Neuronal stem cell (in vitro differentiated cells): ENCODE results near the gene AEBP2.
"Not testable (repeated sequence)": the region's sequence is repeated elsewhere in the genome, so short reads cannot be mapped to it uniquely, and the experiment has no call there.

Source experiments
- DNase-seq: peaks from one replicate; pipeline ENCODE4 v3.0.0-alpha.2; 2013; ENCODE audit warnings: low spot score
- H2AFZ ChIP-seq: one replicate; pipeline ENCODE4 v1.6.1; 2013; ENCODE audit warnings: mild to moderate bottlenecking, low read length, inconsistent platforms
- H2AK5ac ChIP-seq: 2 replicates; pipeline ENCODE4 v1.6.1; 2013; ENCODE audit warnings: low read depth, mild to moderate bottlenecking, inconsistent platforms, low read length, moderate library complexity, mixed read lengths
- H2BK120ac ChIP-seq: 2 replicates; pipeline ENCODE4 v1.6.1; 2013; ENCODE audit warnings: low read depth, mild to moderate bottlenecking, inconsistent platforms, low read length, moderate library complexity, mixed read lengths
- H2BK12ac ChIP-seq: one replicate; pipeline ENCODE4 v1.6.1; 2013; ENCODE audit warnings: low read length, inconsistent platforms
- H2BK15ac ChIP-seq: 2 replicates; pipeline ENCODE4 v1.6.1; 2013; ENCODE audit warnings: mild to moderate bottlenecking, low read length, inconsistent platforms, mixed read lengths
- H2BK5ac ChIP-seq: one replicate; pipeline ENCODE4 v1.6.1; 2013; ENCODE audit warnings: inconsistent platforms, mild to moderate bottlenecking, low read length, moderate library complexity
- H3K14ac ChIP-seq: one replicate; pipeline ENCODE4 v1.6.1; 2013; ENCODE audit warnings: low read length, inconsistent platforms
- H3K18ac ChIP-seq: 2 replicates; pipeline ENCODE4 v1.6.1; 2013; ENCODE audit warnings: low read length, inconsistent platforms
- H3K23ac ChIP-seq: 2 replicates; pipeline ENCODE4 v1.6.1; 2013; ENCODE audit warnings: low read depth, mild to moderate bottlenecking, mixed read lengths, low read length, inconsistent platforms; ENCODE audit not compliant: poor library complexity
- H3K27ac ChIP-seq: replicated peaks from 3 replicates; pipeline ENCODE4 v1.5.1; 2013; ENCODE audit warnings: low read length, inconsistent platforms
- H3K27me3 ChIP-seq, 3 experiments: 2 replicates each; pipeline ENCODE4 v1.6.1; 2013; ENCODE audit warnings: low read length in 3 of 3, mild to moderate bottlenecking in 2 of 3, inconsistent platforms in 1 of 3, low read depth in 1 of 3, mixed read lengths in 1 of 3, moderate library complexity in 1 of 3; ENCODE audit not compliant: control insufficient read depth in 3 of 3, insufficient read depth in 3 of 3
- H3K36me3 ChIP-seq, 2 donors: replicated peaks in 1 of 2; 2 replicates each; pipeline ENCODE4 v1.6.1; 2013; ENCODE audit warnings: low read length in 2 of 2; ENCODE audit not compliant: control insufficient read depth in 2 of 2, insufficient read depth in 2 of 2
- H3K4ac ChIP-seq: 2 replicates; pipeline ENCODE4 v1.6.1; 2013; ENCODE audit warnings: inconsistent platforms, mild to moderate bottlenecking, low read length, moderate library complexity
- H3K4me1 ChIP-seq, 2 donors: 1 replicate in 1 of 2; 2 replicates in 1 of 2; pipeline ENCODE4 v1.6.1; 2013; ENCODE audit warnings: low read length in 2 of 2, low read depth in 1 of 2; ENCODE audit not compliant: control insufficient read depth in 2 of 2, insufficient read depth in 1 of 2
- H3K4me2 ChIP-seq: one replicate; pipeline ENCODE4 v1.6.1; 2013; ENCODE audit warnings: mild to moderate bottlenecking, low read length, inconsistent platforms; ENCODE audit not compliant: insufficient read depth, poor library complexity, severe bottlenecking
- H3K4me3 ChIP-seq, 2 donors: 2 replicates each; pipeline ENCODE4 v1.5.1; 2013; ENCODE audit warnings: low read length in 2 of 2, mild to moderate bottlenecking in 2 of 2, inconsistent platforms in 1 of 2, moderate library complexity in 1 of 2
- H3K79me1 ChIP-seq: one replicate; pipeline ENCODE4 v1.6.1; 2013; ENCODE audit warnings: low read depth, mild to moderate bottlenecking, inconsistent platforms, low read length, moderate library complexity
- H3K9ac ChIP-seq: one replicate; pipeline ENCODE4 v1.6.1; 2013; ENCODE audit warnings: mild to moderate bottlenecking, low read depth, low read length, inconsistent platforms; ENCODE audit not compliant: poor library complexity
- H3K9me3 ChIP-seq, 2 donors: replicated peaks in 1 of 2; 2 replicates each; pipeline versions ENCODE3 to v1.6.1; 2013; ENCODE audit warnings: low read length in 2 of 2, mild to moderate bottlenecking in 2 of 2, inconsistent platforms in 1 of 2, low read depth in 1 of 2, mixed read lengths in 1 of 2, moderate library complexity in 1 of 2; ENCODE audit not compliant: control insufficient read depth in 2 of 2, insufficient read depth in 1 of 2
- H4K8ac ChIP-seq: one replicate; pipeline ENCODE4 v1.6.1; 2013; ENCODE audit warnings: low read depth, mild to moderate bottlenecking, inconsistent platforms, low read length, moderate library complexity
- H4K91ac ChIP-seq: one replicate; pipeline ENCODE4 v1.6.1; 2013; ENCODE audit warnings: low read length, low read depth, mild to moderate bottlenecking, inconsistent platforms; ENCODE audit not compliant: poor library complexity
- WGBS, 2 donors: extraction: QIAGEN DNeasy Blood & Tissue Kit; methylation state at CpG; one replicate each; pipeline ENCODE4 v1.1.7; 2013; ENCODE audit warnings: missing lambda C conversion rate in 2 of 2, mixed read lengths in 1 of 2; ENCODE audit not compliant: insufficient read length in 2 of 2, insufficient replicate concordance in 1 of 2; ENCODE audit errors: extremely low coverage in 2 of 2; 5-methylcytosine and 5-hydroxymethylcytosine counted together

AEBP2 gene

DNA sequence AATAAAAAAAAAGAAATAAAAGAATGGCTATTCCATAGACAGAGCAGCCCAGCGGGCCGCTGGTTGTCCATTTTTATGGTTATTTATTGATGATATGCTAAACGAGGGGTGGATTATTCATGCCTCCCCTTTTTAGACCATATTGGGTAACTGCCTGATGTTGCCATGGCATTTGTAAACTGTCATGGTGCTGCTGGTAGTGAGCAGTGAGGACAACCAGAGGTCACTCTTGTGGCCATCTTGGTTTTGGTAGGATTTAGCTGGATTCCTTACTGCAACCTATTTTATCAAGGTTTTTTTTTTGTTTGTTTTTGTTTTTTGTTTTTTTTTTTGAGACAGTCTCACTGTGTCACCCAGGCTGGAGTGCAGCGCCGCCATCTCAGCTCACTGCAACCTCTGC, 25.7 kb upstream of the AEBP2 start:
- H2AK5ac ChIP-seq, H3K18ac ChIP-seq, H3K36me3 ChIP-seq, H3K9me3 ChIP-seq, H3K4me1 ChIP-seq, H3K14ac ChIP-seq, H3K4ac ChIP-seq, H4K8ac ChIP-seq, H3K9ac ChIP-seq, H2BK5ac ChIP-seq, H3K4me2 ChIP-seq, H3K27me3 ChIP-seq, H3K79me1 ChIP-seq, H2BK12ac ChIP-seq, H3K23ac ChIP-seq, H4K91ac ChIP-seq, H3K4me3 ChIP-seq, DNase-seq, H2BK15ac ChIP-seq, H3K27ac ChIP-seq, H2BK120ac ChIP-seq, H2AFZ ChIP-seq: not testable (repeated sequence)
- no CpG with 5 or more reads among the region's 5 CpGs for WGBS, 2 donors

DNA sequence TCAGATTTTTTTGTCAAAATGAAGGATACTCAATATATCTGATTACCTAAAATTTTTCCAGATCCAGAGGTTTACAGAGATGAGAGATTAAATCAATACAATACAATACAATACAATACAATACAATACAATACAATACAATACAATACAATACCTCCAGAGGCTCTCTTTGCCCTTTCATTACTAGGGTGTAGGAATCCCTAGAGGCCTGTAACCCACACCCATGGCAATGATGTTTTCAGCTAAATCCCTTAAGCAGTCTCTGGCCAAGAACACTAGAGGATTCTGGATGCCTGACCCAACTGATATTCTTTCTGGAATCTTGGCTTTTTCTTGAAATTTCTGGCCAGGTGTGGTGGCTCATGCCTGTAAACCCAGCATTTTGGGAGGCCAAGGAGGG, 23.7 kb upstream of the AEBP2 start:
- Histone ChIP-seq H3K27ac (no peak overlapping the region), H2BK120ac (no peak overlapping the region), H4K8ac (no peak overlapping the region), H3K4me1 (no peaks in the 10 kb centered on the region), H2AFZ (no peak overlapping the region), H3K36me3 (no peaks in the 10 kb centered on the region), H3K23ac (no peak overlapping the region), H2BK12ac (no peak overlapping the region), H2BK15ac (no peak overlapping the region), H2BK5ac (no peak overlapping the region), H3K9ac (no peak overlapping the region), H4K91ac (no peak overlapping the region), H3K4ac (no peak overlapping the region), H2AK5ac (no peak overlapping the region), H3K9me3 (no peaks in the 10 kb centered on the region), H3K4me3 (no peak overlapping the region), H3K18ac (no peak overlapping the region), H3K27me3 (no peaks in the 10 kb centered on the region), H3K79me1 (no peaks in the 10 kb centered on the region), H3K4me2 (peak overlapping the region; percentile 11), H3K14ac (no peak overlapping the region)
- DNase-seq = no peak

DNA sequence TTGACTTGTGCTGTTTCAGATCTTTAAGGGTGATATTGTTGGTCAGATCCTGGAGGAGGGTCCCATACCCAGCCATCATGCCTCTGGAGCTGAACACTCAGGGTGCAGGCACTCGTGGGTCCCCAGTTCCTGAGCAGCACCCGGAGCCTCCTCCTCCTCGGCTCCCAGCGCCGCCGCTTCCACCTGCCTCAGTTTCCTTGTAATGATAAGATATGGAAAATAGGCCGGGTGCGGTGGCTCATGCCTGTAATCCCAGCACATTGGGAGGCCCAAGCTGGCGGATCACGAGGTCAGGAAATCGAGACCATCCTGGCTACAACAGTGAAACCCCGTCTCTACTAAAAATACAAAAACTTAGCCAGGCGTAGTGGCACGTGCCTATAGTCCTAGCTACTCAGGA, 20.2 kb upstream of the AEBP2 start:
- H3K18ac ChIP-seq = no peak overlapping the region
- no peak overlapping the region for H3K23ac ChIP-seq
- no peak overlapping the region for H3K14ac ChIP-seq
- no peaks in the 10 kb centered on the region for H3K36me3 ChIP-seq
- no peak overlapping the region for H3K9ac ChIP-seq
- H3K4me2 ChIP-seq = no peak overlapping the region
- H3K9me3 ChIP-seq = no peaks in the 10 kb centered on the region
- H4K8ac ChIP-seq = no peak overlapping the region
- no CpG with 5 or more reads among the region's 14 CpGs for WGBS, 2 donors
- no peaks in the 10 kb centered on the region for H3K27me3 ChIP-seq
- H4K91ac ChIP-seq = no peak overlapping the region
- H2AK5ac ChIP-seq = no peak overlapping the region
- no peak overlapping the region for H2BK120ac ChIP-seq
- no peak overlapping the region for H2BK12ac ChIP-seq
- H2BK15ac ChIP-seq = no peak overlapping the region
- DNase-seq = no peak
- H2BK5ac ChIP-seq = no peak overlapping the region
- H3K4me3 ChIP-seq = no peak overlapping the region
- H2AFZ ChIP-seq = no peak overlapping the region
- H3K4ac ChIP-seq = no peak overlapping the region
- no peaks in the 10 kb centered on the region for H3K4me1 ChIP-seq
- no peaks in the 10 kb centered on the region for H3K79me1 ChIP-seq
- H3K27ac ChIP-seq = no peak overlapping the region

DNA sequence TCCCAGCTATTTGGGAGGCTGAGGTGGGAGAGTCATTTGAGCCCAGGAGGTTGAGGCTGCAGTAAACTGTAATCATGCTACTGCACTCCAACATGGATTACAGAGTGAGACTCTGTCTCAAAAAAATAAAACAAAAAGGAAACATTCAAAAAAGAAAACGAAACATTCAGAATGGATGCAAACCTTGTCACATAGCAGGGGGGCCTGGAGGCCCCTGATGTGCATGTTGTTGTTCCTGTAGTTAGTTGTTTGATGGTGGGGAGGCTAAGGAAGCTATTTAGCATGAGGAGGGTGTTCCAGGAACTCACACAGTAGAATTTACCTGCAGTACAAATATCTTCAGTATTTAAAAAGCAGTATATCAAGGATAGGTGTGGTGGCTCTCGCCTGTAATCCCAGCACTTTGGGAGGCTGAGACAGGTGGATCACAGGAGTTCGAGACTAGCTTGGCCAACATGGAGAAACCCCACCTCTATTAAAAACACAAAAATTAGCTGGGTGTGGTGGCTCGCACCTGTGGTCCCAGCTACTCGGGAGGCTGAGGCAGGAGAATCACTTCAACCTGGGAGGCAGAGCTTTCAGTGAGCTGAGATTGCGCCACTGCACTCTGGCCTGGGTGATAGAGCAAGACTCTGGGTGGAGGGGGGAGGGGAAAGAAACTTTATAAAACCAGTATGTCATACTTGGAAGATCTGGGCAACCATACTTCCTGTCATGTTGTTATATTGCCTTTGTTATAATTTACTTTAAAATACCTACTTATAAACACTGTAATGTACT, 17.6 kb upstream of the AEBP2 start:
- no peaks in the 10 kb centered on the region for H3K36me3 ChIP-seq
- no peak for DNase-seq
- no CpG with 5 or more reads among the region's 6 CpGs for WGBS, 2 donors

More for the DNA sequence above, 17.6 kb upstream of the AEBP2 start:
- no peak overlapping the region for H2BK15ac ChIP-seq
- no peak overlapping the region for H2AK5ac ChIP-seq
- H3K79me1 ChIP-seq = no peaks in the 10 kb centered on the region
- H3K14ac ChIP-seq = no peak overlapping the region
- no peak overlapping the region for H2BK12ac ChIP-seq
- no peak overlapping the region for H3K23ac ChIP-seq
- no peak overlapping the region for H3K4me3 ChIP-seq
- no peaks in the 10 kb centered on the region for H3K4me1 ChIP-seq
- H3K4ac ChIP-seq = no peak overlapping the region
- H3K18ac ChIP-seq = no peak overlapping the region
- H3K9me3 ChIP-seq = no peaks in the 10 kb centered on the region
- no peaks in the 10 kb centered on the region for H3K27me3 ChIP-seq
- no peak overlapping the region for H2AFZ ChIP-seq
- H4K8ac ChIP-seq = no peak overlapping the region
- H3K9ac ChIP-seq = no peak overlapping the region
- no peak overlapping the region for H2BK120ac ChIP-seq
- no peak overlapping the region for H2BK5ac ChIP-seq
- no peak overlapping the region for H3K27ac ChIP-seq
- no peak overlapping the region for H4K91ac ChIP-seq
- H3K4me2 ChIP-seq = no peak overlapping the region
